Stimulated activated CD8-positive, alpha-beta memory T cell treated with anti-CD3 and anti-CD28 coated beads, Interleukin-15, amount 100 ng/mL, for 1 hour (primary cell): ENCODE results near the gene RALB.
"Not testable (repeated sequence)": the region's sequence is repeated elsewhere in the genome, so short reads cannot be mapped to it uniquely, and the experiment has no call there.

Experiments
- DNase-seq: peaks from one replicate; pipeline ENCODE4 v3.0.0-alpha.2; 2020; ENCODE audit warnings: low read depth

RALB gene

DNA sequence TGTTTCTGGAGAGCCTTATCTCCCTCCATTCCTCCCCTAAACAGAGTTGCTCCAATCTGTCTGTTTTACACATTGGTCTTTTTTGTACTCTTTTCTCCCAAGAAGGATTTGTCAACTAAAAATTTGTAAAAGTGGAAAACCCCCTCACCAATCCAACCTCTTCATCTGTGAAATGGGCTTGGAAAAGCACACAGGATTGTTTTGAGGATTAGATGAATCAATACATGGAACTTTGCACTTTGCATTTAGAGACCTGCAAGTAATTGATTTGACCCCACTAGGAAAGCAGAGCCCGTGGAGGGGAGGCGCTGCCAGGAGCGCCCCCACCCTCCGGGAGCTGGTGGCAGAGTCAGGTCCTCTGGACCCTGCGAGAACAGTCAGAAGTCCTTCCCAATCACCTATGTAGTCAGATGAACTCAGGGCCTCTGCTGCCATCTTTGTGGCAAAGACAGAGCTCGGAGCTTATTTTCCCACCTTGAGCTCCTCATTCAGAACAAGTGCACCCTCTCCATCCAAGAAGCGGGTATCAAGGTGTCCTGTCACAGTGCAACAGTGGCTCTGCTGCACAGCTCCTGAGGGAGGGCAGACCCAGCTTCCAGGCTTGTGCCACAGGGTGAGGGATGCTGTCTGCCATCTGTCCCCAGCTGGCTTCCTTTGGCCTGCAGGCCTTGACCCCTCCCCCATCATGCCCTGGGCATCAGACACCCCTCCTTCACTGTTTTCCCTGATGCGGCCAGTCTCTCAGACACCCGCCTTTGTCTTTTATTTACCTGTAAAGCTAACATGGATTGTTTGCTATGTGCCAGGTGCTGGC is 27.7 kb upstream of the RALB start:
- DNase-seq = no peak

DNA sequence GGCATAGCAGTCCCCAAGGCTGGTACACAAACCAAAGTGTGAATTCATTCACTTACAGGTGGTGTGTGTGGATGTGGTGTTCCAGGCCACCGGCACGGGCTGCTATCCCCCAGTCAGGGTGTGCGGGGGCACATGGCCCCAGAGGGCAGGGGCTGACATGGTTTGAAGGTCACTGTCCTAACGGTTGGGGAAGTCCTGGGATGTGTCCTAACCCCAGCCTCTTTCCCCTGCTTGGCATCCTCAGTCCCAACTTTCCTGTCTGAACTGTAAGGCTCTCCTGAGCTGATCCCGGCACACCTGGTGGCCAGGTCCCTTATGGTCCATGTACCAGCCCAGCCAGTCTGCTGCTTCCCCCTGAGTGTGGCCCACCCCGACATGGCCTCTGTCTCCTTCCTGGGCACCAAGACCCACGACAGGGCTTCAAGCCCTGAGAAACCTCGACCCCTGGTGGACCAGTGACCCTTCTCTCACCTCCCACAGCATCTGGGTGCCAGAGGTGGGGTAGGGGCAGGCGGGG is 27.0 kb upstream of the RALB start:
- DNase-seq = no peak

DNA sequence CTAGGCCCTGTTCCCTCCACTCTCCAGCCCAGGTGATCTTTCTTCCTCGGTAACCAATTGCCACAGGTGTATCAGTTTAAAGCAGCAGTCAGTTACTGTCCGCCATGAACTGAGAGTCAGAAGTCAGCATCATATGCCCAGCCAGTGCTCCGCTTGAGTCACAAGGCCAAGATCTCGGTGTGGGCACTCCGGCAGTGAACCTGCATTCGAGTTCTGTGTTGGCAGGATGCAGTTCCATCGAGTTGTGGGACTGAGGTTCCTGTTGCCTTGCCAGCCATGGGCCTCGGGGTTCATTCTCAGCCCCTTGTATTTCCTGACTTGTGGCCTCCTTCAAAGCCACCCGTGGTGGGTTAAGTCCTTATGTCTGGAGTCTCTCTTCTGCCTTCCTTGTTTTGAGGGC is 26.3 kb upstream of the RALB start:
- DNase-seq = no peak

DNA sequence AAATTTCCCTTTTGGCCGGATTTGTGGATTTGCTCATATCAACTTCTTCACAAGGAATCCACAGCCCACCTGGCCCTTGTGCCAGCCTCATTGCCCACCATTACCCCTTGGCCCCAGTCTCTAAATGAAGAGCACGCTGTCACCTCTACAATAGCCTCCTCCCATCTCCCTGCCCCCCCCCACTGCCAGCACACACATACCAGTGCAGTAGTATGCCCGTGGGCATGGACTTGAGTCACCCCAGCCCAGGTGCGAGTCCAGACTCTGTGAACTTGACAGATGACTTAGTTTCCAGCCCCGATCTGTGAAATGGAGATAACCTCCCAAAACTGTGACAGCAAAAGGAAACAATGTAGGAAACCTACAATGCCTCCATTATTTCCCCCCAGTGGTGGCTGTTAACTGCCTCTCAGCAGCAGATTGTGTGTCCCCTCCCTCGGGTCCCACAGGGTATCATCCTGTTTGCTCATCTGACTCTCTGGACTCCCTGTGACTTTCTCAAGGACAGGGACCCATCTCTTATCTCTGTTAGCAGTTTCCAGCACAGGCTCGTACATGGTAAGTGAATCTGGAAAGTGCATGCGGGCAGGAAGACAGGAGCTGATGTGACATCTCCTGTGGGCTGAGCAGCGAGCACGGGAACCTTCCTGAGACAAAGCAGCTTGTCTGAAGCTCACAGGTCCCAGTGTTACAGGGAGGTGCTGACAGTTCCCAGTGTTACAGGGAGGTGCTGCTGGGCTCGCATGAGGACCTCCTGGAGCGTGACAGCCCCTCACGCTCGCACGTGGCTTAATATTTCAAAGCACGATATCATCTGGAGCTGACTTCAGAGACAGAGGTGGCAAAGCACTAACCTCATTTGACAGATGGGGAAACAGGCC is 25.3 kb upstream of the RALB start:
- no peak for DNase-seq

DNA sequence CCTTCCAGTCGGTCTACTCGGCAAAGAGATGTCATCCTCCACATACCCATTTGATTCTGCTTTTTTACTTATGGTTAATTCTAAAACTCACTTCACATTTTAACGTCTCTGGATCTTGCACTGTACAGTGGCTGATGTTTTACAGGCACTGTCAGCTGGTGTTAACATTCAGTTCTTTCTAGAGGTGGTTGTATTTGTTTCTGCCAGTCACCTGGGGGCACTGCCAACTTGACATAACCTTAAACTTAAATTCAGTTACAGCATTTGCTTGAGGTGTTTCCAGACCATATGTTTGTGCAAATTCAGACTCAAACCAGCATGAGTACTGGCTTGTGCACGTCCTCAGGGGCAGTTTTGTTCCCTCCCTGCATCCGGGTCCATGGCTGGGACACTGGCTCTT is 24.1 kb upstream of the RALB start:
- DNase-seq = no peak

DNA sequence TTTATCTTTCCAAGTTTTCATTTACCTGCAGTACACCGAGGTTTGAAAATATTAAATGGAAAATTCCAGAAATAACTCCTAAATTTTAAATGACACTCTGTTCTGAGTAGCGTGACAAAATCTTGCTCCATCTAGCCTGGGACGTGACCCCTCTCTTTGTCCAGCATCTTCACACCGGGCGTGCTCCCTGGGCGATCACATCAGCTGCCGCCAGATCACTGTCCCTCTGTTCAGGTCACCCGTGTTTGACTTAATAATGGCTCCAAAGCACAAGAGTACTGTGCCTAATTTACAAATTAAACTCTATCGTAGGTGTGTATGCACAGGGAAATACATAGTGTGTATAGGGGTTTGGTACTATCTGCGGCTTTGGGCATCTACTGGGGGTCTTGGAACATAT is 23.3 kb upstream of the RALB start:
- no peak for DNase-seq

DNA sequence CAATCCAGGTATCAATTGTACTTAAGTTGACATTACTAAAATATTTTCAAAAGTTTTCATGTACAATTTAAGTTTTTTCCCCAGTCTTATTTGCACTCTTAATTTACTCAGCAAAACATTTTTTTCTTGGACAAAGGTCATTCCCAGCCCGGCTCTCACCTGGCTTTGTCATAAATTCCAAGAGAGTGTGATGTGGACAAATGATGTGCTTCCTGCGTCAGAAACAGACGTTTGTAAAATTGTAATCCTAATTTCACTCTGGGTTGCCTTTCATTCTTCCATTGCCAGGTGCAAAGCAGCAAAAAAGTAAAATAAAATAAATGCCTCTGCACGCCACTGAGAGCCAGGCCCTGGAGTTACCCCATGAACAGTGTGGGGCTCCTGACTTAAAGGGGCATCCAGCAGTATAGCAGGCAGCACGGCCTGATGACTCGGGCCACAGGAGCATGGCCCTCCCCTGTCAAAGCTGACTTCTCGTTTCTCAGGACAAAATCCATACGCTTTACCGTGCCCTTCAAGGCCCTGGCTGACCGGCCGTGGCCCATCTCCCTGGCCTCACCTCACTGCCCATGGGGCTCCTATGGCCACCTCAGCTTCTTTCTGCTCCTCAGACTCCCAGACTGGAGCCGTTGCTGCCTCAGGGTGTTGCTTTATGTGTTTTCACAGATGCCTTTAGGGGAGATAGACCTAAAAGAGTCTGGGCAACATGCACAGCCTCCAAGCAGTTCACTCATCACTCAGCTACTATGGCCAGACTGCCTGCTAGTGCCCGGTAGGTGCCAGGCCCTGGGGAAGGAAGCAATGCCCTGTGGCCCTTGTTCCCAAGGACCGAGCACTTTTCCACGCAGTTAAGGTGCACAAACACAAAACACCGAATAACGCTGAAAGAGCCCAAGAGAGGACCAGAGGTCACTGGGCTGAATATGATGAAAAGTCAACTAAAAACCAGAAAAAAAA is 21.9 kb upstream of the RALB start:
- DNase-seq = no peak

DNA sequence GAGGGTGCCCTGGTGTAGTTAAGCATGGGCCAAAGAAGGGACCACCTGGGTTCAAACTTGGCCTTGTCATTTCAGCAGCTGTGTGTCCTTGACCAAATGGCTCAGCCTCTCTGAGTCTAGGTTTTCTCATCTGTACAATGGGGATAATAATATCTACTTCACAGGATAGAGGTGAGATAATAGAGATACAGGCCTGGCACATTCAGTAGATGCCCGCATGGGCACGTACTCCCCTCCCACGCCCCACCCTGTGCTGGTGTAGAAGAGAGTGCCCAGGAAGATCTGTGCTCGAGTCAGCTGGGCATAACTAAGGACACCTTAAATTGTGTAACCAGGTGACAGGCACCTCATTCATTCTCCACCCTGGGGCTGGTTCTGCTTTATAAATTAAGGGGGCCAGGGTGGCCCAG is 21.1 kb upstream of the RALB start:
- DNase-seq = no peak

DNA sequence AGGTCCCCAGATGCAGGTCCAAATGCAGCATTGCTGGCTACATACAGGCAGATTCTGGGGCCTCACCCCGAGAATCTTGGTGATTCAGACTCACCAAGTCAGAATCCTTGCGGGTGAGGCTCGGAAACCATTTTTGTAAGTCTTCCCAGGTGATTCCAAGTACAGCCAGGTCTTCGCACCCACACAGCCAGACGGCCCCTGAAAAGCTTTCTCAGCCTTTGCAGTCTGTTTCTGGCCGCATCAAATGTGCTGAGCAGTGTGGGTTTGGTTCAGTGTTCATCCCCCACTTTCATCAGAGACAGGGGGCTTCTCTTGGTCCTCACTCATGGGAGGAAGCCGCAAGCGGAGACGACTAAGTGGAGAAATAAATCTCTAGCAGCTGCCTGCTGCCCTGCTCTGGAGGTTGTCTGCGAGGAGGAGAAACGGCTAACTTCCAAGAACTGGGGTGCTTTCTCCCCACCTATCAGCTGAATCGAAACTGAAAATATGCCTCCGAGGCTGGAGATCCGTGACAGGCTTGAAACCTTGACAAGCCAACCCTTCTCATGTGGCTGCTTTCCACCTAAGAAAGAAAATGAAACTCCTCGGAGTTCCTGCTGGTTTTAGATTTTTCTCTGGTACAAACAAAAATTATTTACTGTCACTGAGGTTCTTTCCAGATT is 20.5 kb upstream of the RALB start:
- peak; percentile 37 for DNase-seq

DNA sequence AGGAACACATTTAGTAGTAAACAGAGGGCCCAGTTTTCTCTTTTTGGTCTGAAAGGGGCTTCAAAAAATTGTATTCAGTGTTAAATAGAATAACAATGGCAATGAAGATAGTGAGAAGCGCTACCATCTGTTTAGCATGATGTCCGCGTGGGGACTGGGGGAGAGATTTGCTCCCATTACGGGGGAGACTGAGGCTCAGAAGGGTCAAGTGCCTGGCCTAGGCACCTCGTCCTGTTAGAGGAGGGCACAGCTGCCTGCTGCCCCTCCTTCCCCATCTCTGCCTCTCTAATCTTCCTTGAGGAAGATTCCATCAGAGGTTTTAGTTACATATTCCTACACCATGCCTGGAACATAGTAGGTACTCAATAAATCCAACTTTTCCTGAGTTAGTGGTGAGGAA is 19.4 kb upstream of the RALB start:
- DNase-seq = no peak

DNA sequence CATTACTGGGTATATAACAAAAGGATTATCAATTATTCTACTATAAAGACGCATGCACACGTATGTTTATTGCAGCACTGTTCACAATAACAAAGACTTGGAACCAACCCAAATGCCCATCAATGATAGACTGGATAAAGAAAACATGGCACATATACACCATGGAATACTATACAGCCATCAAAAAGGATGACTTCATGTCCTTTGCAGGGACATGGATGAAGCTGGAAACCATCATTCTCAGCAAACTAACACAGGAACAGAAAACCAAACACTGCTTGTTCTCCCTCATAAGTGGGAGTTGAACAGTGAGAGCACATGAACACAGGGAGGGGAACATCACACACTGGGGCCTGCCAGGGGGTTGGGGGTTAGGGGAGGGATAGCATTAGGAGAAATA is 17.5 kb upstream of the RALB start:
- DNase-seq = not testable (repeated sequence)

DNA sequence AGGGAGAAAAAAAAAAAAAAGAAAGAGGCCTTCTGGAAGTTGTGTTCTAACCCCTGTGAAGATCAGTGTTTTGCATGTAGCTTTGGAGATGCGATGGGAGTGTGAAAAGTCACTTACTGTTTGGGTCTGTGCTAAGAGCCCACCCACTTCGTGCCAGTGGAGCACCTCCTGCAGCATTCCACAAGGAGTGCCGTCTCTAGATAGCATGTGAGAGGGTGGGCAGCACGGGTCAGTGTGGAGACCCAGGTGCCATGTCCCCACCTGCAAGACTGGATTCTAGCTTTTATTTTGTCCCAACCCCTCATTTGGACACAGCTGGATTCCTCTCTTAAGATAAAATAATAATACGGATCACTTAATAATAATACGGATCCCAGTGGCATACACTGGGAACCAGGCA is 17.0 kb upstream of the RALB start:
- DNase-seq = no peak

DNA sequence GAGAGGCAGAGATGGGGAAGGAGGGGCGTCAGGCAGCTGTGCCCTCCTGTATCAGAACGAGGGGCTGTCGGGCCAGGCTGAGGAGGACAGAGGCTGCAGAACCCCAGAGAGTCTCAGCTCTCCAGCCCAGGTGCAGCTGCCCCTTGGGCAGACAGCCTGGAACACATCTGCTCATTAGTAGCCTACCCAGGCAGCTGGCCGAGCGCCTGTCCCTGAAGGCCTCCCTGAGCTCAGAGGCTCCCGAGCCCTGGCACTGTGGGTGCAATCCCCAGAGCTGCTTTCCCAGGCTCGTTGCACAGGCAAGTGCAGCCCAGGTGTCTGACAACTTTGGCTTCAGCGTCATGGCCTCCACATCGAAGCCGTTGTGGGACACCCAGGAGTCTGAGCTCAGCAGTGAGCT is 16.3 kb upstream of the RALB start:
- DNase-seq = no peak

DNA sequence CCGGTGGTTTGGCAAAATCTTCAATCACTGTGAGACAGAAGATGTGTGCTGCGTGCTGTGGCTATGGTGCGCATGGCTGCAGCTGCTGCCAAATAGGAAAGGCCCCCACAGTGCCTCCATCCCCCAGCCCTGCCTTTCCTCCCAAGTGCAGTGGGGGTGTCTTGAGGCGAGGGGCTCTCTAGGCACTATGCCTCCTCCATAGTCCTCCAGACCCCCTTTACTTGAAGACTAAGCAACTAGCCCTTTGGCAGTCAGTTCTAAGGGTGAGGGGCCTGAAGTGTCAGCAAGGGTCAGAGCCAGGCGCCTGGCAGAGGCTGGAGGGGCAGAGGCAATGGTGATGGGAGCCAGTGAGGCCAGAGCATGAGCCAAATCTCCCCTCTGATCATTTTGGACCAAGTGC is 15.9 kb upstream of the RALB start:
- no peak for DNase-seq

DNA sequence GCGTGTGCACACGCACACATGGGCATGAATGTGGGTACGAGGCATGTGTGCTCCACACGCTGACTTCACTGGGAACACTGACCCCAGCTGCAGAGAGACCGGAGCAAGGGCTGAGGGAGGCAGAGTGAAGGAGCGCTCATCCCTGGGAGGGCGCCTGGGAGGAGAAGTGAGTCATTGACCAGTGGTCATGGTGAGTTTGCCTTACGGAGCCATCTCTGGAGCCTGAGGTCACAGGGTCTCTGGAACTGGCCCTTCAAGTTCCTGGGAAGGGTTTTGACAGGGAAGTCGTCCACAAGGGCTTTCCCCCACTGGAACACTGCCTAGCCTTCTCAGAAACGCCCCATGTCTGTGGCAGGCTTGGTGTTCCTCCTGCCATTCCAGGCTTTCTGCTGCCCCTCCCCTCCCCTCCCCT is 15.2 kb upstream of the RALB start:
- DNase-seq = no peak

DNA sequence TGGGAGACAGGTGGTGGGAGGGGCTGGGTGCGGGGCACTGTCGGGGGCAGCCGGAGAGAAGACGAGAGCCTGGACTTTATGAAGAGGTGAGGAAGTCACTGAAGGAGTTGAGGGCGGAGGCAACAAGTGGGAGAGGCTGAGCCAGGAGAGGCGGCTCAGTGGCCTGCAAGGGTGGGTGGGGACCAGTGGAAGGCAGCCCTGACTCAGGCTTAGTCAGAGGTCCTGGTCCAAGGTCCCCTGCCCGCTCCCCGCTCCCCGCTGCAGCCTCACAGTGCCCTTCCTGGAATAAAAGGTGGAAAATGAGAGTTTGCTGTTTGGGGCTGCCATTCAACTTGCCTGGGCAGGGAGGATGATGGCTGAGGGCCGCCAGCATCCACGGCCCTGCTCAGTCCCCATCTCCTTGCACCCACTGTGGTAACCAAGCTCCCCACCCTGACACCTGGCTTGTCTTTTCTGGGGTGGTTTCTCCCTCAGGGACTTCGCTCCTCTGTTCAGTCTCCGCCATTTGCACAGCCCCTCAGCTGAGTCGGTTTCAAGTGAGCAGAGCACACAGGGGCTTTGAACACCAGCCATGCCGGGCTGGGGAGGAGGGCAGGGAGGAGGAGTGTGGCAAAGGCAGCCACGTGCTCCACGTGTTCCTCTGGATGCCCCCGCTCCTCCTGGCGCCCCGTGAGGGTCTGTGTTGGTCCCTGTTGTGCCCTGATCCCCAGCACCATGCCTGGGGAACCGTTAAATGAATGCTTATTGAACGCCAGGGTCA is 13.7 kb upstream of the RALB start:
- DNase-seq = no peak

DNA sequence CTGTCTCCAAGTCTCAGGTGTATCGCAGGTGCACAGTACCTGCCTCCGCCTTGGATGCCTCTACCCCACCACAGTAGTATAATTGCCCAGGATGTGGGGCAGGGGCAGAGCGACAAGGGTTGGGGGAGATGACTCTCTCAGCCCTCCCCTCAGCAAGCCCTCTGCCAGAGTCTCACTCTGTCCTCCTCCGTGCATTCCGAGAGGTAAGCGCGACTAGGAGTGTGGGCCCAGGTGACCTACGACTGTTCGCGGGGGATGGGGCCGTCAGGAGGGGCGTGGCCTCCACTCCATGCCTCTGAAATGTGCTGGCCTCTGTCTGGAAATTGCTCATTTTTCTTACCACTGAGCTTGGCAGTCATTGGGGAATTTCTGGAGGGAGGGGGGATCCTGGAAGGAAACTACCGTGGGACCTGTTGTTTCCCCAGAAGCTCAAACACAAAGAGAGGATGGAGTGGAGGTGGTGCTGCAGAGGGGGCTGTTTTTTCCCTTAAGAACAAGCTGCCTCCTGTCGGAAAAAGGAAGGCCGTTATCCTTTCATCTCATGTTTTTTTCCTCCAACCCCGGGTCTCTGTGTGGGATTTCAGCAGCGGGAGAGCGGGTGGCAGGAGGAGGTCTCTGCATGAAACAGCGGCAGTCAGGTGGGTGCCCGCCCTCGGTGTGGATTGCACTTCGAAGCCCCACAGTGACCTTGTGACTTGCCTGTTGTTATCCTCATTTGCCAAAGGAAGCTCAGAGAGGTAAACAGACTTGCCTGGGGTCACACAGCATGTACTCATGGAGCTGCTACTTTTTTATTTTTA is 13.0 kb upstream of the RALB start:
- no peak for DNase-seq

DNA sequence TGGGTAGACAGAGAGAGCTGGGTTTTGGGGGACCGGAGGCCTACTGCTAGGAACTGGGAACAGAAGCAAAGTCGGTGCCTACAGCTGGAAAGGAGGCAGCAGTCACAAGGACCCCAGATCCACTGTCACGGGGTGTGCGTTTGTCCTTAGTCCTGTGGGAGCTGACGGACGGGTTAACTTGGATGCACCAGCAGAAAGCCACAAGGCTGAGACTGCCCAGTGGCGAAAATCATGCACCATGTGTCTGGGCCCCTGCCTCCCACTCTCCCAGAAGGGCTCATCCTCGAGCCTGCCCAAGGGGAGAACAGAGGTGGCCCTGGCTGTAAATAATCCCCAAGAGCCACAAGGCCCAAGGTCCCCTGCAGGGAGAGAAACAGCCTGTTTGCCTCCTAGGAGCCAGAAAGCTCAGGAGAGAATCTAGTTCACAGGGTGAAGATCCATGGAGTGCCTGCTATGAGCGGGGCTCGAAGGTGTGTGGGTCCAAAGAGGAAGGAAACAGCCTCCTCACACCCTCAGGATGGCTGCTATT is 11.7 kb upstream of the RALB start:
- DNase-seq = no peak

DNA sequence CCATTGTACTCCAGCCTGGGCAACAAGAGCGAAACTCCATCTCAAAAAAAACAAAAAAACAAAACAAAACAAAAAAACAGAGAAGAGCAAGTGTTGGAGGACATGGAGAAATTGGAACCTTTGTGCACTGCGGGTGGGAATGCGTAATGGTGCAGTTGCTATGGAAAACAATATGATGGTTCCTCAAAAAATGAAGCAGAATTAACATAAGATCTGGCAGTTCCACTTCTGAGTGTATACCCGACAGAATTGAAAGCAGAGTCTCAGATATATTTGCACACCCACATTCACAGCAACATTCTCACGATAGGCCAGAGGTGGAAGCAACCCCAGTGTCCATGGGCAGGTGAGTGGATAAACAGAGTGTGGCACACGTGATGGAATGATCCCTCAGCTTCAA is 11.0 kb upstream of the RALB start:
- no peak for DNase-seq

DNA sequence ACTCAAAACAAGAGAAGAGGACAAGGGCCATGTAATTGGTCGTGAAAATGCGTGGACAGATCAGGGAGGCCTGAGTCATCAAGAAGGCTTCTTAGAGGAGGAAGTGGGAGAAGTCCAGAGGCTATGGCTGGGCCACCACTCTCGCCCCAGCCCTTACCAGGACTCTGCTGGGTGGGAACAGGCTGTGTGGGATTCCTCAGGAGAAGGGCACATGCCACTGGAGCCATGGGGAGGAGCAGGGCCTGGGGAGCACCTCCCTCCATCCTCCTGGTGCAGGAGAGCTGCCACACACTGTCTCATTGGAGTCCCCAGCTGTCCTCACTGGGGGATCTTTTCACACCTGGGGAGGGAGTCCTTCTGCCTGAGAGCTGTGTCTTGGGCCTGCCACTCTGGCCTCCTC is 9.4 kb upstream of the RALB start:
- no peak for DNase-seq
